ENCODE measurements around the gene SELENOO. TPM values are rescaled to one million over a fixed set of nuclear protein-coding genes. Genes with fewer than 3 reads are reported as not detected.

Gene SELENOO
- total RNA-seq, 1 donor from 2014 or later: 28.3 TPM

- no peak for TF ChIP-seq CTCF (IDR thresholded peaks at IDR 0.05; ENCODE audit: unreplicated experiment)
- Mint-ChIP-seq H3K9me3 (no peaks in the 10 kb centered on the region), H3K36me3 (no peaks in the 10 kb centered on the region), H3K27me3 (ENCODE audit: low read depth) (no peaks in the 10 kb centered on the region), H3K27ac (peak within 1 kb of the TSS; percentile 73), H3K4me1 (peaks cover 8% of the 10 kb centered on the region), H3K4me3 (peak within 1 kb of the TSS; percentile 71)
- peak; percentile 71 to 85 for DNase-seq (ENCODE audit: low spot score in 2 of 2, unreplicated experiment in 2 of 2)
Measured at GRCh38 chr22:50250555-50251476, 50.0 kb downstream of the SELENOO start, which contains the start of gene HDAC10. Gene HDAC10 (minus strand): TSS chr22:50251265. CDS start chr22:50251032, 233 bp downstream.

GRCh38 chr22:50251477-50252081, 50.8 kb downstream of the SELENOO start:
- no peak for TF ChIP-seq CTCF (IDR thresholded peaks at IDR 0.05; ENCODE audit: unreplicated experiment)
- H3K27me3 Mint-ChIP-seq (ENCODE audit: low read depth): no peaks in the 10 kb centered on the region
- no peaks in the 10 kb centered on the region for H3K9me3 Mint-ChIP-seq
- no peaks in the 10 kb centered on the region for H3K36me3 Mint-ChIP-seq
- peak overlapping the region; percentile 44 for H3K4me3 Mint-ChIP-seq
- H3K27ac Mint-ChIP-seq: peak overlapping the region; percentile 25
- no peak for DNase-seq (ENCODE audit: low spot score in 2 of 2, unreplicated experiment in 2 of 2)
- H3K4me1 Mint-ChIP-seq: peaks cover 8% of the 10 kb centered on the region

- Mint-ChIP-seq H3K27me3 (ENCODE audit: low read depth) (no peaks in the 10 kb centered on the region), H3K27ac (no peak overlapping the region), H3K4me3 (peak overlapping the region; percentile 44), H3K9me3 (no peaks in the 10 kb centered on the region), H3K36me3 (no peaks in the 10 kb centered on the region), H3K4me1 (peaks cover 8% of the 10 kb centered on the region)
- peak in 1 of 2 experiments; percentile 73 for DNase-seq (ENCODE audit: low spot score in 2 of 2, unreplicated experiment in 2 of 2)
- TF ChIP-seq CTCF (IDR thresholded peaks at IDR 0.05; ENCODE audit: unreplicated experiment): peak; percentile 15
Measured at GRCh38 chr22:50252082-50253045, 51.6 kb downstream of the SELENOO start.

- DNase-seq (ENCODE audit: low spot score in 2 of 2, unreplicated experiment in 2 of 2): no peak
- H3K27me3 Mint-ChIP-seq (ENCODE audit: low read depth): no peaks in the 10 kb centered on the region
- H3K4me1 Mint-ChIP-seq: peaks cover 6% of the 10 kb centered on the region
- H3K36me3 Mint-ChIP-seq: no peaks in the 10 kb centered on the region
- no peak overlapping the region for H3K4me3 Mint-ChIP-seq
- H3K9me3 Mint-ChIP-seq: no peaks in the 10 kb centered on the region
- H3K27ac Mint-ChIP-seq: no peak overlapping the region
- TF ChIP-seq CTCF (IDR thresholded peaks at IDR 0.05; ENCODE audit: unreplicated experiment): no peak
Measured at GRCh38 chr22:50253046-50253915, 52.5 kb downstream of the SELENOO start.

Measured in mesothelial cell of epicardium (in vitro differentiated cells).